Neural progenitor cell (in vitro differentiated cells): ENCODE data around the gene GPR26.

ENCODE experiments used
- CTCF ChIP-seq: fragments of 200-600 bp; sonication (generic); IDR thresholded peaks from 2 replicates; pipeline ENCODE4 v1.5.1; 2017; ENCODE audit warnings: antibody characterized with exemption, mild to moderate bottlenecking
- EZH2 ChIP-seq: fragments of 200-600 bp; sonication (generic); IDR thresholded peaks from 2 replicates; pipeline ENCODE4 v1.6.1; 2017; ENCODE audit warnings: antibody characterized with exemption, mild to moderate bottlenecking, moderate library complexity

- TF ChIP-seq CTCF (no peak), EZH2 (no peak)
Measured at GRCh38 chr10:123715546-123715945, 49.4 kb downstream of the GPR26 start.
